DMS79 treated with DMSO at 0.1 percent for 48 hours (cell line): ENCODE results near the gene SGCD.

Experiments
- DNase-seq: peaks from one replicate; lab custom pipeline; 2025; lab: John Stamatoyannopoulos, UW

SGCD gene

GRCh38 chr5:156779436-156779835 is 452.5 kb downstream of the SGCD start:
- no peak for DNase-seq

- DNase-seq, result no peak
Observed at GRCh38 chr5:156783092-156783491, 456.1 kb downstream of the SGCD start.

- DNase-seq, result no peak
Observed at GRCh38 chr5:156794687-156795086, 467.7 kb downstream of the SGCD start.

GRCh38 chr5:156798201-156798600 is 471.2 kb downstream of the SGCD start:
- DNase-seq, result no peak

- no peak for DNase-seq
Observed at GRCh38 chr5:156799171-156799570, 472.2 kb downstream of the SGCD start.

GRCh38 chr5:156800929-156801328 is 474.0 kb downstream of the SGCD start:
- DNase-seq, result no peak

- DNase-seq, result no peak
Observed at GRCh38 chr5:156802501-156802900, 475.5 kb downstream of the SGCD start.

GRCh38 chr5:156803404-156803803 is 476.4 kb downstream of the SGCD start:
- no peak for DNase-seq

- no peak for DNase-seq
Observed at GRCh38 chr5:156812959-156813358, 486.0 kb downstream of the SGCD start.

GRCh38 chr5:156815988-156816599 is 489.1 kb downstream of the SGCD start:
- no peak for DNase-seq
